ENCODE results near the gene UBE2O.

DNA sequence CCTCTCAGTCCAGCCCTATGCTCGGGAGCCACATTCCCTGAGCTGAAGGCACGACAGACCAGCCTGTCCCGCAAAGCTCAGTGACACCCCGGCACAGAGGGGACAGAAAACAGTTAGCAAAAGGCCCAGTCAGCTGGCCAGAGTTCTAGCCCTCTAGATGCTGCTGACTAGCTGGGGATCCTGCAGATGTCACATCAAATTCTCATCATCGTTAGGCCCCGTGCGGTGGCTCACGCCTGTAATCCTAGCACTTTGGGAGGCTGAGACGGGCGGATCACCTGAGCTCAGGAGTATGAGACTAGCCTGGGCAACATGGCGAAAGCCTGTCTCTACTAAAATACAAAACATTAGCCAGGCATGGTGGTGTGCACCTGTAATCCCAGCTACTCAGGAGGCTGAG lies 17.2 kb downstream of the UBE2O start:
- TF ChIP-seq, protein P1, sequence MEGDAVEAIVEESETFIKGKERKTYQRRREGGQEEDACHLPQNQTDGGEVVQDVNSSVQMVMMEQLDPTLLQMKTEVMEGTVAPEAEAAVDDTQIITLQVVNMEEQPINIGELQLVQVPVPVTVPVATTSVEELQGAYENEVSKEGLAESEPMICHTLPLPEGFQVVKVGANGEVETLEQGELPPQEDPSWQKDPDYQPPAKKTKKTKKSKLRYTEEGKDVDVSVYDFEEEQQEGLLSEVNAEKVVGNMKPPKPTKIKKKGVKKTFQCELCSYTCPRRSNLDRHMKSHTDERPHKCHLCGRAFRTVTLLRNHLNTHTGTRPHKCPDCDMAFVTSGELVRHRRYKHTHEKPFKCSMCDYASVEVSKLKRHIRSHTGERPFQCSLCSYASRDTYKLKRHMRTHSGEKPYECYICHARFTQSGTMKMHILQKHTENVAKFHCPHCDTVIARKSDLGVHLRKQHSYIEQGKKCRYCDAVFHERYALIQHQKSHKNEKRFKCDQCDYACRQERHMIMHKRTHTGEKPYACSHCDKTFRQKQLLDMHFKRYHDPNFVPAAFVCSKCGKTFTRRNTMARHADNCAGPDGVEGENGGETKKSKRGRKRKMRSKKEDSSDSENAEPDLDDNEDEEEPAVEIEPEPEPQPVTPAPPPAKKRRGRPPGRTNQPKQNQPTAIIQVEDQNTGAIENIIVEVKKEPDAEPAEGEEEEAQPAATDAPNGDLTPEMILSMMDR (IDR thresholded peaks at IDR 0.05) = no peak
- no peak for TF ChIP-seq POLR2A (IDR thresholded peaks at IDR 0.05)

All from upper lobe of left lung (tissue), 4 donors.